ENCODE data around the gene TIGAR.

The TIGAR gene, protein sequence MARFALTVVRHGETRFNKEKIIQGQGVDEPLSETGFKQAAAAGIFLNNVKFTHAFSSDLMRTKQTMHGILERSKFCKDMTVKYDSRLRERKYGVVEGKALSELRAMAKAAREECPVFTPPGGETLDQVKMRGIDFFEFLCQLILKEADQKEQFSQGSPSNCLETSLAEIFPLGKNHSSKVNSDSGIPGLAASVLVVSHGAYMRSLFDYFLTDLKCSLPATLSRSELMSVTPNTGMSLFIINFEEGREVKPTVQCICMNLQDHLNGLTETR

DNA sequence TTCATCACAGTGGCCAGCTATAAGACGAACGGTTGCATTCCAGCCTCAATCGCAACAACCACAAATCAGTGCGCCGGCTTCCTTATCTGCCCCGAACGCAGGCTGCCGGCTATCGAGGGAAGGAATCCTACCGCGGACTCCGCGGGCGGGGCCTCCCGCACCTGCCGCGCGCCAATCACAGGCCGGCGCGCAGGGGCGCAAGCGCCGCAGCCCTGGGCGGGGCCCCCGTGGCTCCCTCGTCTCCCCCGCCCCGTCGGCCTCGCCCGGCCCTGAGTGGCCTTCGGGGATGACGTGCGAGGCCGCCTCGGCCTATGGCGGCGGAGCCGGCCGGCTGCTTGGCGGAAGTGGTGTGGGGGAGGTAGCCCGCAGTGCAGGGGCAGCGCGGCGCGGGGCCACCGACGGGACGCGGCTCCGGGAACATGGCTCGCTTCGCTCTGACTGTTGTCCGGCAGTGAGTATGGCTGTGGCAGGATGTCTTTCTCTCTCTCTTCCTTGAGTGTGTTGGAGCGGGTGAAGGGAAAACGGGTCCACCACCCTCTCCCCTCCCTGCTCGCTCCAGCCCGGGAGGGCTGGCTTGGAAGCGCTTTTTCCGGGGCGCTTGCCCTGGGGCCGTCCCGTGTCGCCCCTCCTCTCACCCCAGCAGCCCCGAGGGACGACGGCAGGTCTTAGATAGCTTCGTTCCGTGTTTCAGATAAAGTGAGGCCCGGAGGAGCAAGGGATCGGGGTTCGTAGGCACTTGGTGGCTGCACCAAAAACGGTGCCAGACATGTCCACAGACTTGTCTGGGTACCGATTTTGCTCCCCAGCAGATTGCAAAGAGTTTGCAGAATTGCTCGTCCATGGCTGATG lies at the start of gene TIGAR:
TIGAR (plus strand) TSS at position 361 of the 849 bp plus-strand sequence; CDS start at position 420, 59 bp downstream.
- peak; percentile 88 for DNase-seq

GRCh38 chr12:4271717-4272423 lies 49.1 kb upstream of the TIGAR start:
- no peak for DNase-seq

DNA sequence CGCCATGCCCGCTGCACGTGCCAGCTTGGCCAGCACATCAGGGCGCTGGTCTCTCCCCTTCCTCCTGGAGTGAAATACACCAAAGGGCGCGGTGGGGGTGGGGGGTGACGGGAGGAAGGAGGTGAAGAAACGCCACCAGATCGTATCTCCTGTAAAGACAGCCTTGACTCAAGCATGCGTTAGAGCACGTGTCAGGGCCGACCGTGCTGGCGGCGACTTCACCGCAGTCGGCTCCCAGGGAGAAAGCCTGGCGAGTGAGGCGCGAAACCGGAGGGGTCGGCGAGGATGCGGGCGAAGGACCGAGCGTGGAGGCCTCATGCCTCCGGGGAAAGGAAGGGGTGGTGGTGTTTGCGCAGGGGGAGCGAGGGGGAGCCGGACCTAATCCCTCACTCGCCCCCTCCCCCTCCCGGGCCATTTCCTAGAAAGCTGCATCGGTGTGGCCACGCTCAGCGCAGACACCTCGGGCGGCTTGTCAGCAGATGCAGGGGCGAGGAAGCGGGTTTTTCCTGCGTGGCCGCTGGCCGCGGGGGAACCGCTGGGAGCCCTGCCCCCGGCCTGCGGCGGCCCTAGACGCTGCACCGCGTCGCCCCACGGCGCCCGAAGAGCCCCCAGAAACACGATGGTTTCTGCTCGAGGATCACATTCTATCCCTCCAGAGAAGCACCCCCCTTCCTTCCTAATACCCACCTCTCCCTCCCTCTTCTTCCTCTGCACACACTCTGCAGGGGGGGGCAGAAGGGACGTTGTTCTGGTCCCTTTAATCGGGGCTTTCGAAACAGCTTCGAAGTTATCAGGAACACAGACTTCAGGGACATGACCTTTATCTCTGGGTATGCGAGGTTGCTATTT lies 48.4 kb upstream of the TIGAR start:
- no peak for DNase-seq

GRCh38 chr12:4273273-4273651 lies 47.8 kb upstream of the TIGAR start:
- no peak for DNase-seq

DNA sequence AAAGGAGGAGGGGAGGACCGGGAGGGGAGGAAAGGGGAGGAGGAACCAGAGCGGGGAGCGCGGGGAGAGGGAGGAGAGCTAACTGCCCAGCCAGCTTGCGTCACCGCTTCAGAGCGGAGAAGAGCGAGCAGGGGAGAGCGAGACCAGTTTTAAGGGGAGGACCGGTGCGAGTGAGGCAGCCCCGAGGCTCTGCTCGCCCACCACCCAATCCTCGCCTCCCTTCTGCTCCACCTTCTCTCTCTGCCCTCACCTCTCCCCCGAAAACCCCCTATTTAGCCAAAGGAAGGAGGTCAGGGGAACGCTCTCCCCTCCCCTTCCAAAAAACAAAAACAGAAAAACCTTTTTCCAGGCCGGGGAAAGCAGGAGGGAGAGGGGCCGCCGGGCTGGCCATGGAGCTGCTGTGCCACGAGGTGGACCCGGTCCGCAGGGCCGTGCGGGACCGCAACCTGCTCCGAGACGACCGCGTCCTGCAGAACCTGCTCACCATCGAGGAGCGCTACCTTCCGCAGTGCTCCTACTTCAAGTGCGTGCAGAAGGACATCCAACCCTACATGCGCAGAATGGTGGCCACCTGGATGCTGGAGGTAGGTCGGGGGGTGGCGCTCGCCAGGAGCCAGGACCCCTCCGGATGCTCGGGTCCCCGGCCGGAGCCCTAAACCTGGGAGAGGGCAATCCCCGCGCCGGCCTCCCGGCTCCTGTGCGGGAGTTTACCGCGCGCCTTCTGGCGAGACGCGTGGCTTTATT lies 47.2 kb upstream of the TIGAR start, which contains the start of gene CCND2:
CCND2 (plus strand) TSS at position 111 of the 744 bp plus-strand sequence; CDS start at position 390, 279 bp downstream.
- no peak for DNase-seq

GRCh38 chr12:4274396-4275015 lies 46.5 kb upstream of the TIGAR start:
- DNase-seq, result no peak

DNA sequence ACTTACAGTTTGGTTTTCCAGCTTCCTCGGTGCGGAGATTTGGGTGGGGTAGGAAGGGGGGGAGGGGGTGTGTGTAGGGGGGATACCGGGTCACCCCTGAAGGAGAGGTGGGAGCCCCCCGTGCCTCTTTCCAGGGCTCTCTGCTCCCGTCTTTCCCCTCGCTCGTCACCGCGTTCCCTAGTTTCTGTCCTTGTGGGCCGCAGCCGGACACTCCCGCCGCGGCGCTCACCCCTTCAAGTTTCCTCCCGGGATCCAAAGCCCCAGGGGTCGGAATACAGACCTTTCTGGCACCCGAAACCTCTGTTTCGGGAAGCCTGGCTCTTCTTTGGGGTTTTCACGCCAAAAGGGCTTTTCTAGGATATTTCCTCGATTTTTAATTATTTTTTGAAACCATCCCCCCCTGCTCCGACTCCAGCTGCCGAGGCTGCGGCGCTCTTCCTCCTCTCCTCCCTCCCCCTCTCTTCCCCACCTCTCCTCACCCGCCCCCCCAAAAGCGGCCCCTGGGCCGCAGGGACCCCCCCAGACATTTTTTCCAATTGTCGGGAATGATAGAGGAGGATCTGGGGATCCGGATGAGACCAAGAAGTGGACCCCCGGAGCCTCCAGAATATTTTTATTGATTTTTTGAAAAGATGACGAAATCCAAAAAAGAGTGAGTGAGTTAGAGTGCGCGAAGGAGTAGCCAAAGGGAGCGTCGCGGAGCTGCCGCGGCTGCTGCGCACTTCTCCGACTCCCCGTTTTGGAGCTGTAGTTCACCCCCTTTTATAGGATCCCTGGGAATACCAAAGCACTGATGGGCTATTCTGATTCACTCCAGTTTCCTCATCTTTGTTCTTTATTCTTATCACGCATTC lies 45.8 kb upstream of the TIGAR start:
- no peak for DNase-seq

DNA sequence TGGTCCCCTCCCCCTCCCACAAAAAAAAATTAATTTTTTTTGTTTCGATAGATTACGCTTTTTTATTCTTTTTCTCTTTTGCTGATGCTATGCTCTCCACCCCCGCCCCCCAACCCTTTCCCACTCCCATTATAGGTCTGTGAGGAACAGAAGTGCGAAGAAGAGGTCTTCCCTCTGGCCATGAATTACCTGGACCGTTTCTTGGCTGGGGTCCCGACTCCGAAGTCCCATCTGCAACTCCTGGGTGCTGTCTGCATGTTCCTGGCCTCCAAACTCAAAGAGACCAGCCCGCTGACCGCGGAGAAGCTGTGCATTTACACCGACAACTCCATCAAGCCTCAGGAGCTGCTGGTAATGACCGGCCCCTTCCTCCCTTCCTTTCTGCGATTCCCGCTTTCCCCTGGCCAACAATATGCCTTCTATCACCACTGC lies 45.1 kb upstream of the TIGAR start:
- DNase-seq, result no peak

GRCh38 chr12:4276524-4277204 lies 44.3 kb upstream of the TIGAR start:
- peak; percentile 37 for DNase-seq

DNA sequence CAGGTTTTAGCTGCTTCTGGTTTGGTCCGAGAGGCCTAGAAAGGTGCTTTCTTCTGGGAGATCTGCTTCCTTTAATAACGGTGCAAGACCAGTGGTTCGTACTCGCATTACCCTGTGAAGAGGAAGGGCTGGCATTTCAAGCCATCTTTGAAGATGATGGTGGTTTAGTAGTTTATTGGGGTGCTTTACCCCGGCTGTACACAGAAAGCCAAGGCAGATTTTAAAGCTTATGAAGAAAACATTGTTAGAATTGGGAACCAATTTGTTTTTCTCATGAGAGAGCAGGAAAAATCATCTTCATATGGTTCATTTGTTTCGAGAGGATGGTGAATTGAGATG lies 43.8 kb upstream of the TIGAR start:
- DNase-seq, result no peak

- no peak for DNase-seq
Observed at GRCh38 chr12:4277857-4278256, 43.2 kb upstream of the TIGAR start.

GRCh38 chr12:4278329-4279197 lies 42.5 kb upstream of the TIGAR start:
- DNase-seq, result no peak

- DNase-seq, result no peak
Observed at GRCh38 chr12:4279198-4279690, 41.8 kb upstream of the TIGAR start.

DNA sequence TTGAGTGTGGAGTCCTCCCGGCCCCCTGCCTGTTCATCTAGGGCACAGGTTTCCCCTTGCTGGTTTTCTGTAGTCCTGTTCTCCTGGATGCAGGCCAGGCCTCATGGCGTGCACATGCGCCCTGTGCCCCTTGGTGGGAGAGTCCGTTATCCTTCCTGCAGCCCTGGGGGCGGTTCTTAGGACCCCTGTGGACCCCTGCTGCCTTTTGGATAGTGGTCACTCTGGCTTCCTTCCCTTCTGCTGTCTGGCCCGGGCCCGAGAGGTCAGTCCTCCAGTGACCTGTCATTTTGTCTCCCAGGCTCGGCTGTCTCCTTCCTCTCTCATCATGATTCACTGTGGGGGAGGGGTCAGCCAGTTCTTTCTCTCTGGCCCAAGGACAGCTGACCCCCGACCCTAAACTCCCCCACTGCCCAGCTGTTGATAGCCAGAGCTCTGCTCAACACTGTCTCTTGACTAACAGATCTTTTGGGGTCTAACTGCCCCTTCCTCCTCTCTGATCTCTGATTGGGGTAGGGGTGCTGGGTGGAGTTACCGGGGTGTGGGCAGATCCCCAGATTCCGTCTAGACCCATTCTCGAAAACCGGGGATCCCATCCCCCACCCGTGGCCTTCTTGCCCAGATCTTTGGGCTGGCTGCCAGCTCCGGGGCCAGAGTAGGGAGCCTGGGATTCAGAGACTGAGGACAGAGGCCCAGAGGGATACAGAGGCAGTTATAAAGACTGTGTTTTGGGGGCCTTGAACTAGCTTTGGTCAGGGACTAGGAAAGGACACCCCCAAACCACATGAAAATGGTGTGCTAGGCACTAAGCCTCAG lies 40.5 kb upstream of the TIGAR start:
- no peak for DNase-seq

- no peak for DNase-seq
Observed at GRCh38 chr12:4281173-4281654, 39.8 kb upstream of the TIGAR start.

- no peak for DNase-seq
Observed at GRCh38 chr12:4282103-4282891, 38.7 kb upstream of the TIGAR start.

All from NCI-H510A treated with DMSO at 0.1 percent for 48 hours (cell line).